Stimulated activated CD4-positive, alpha-beta T cell treated with anti-CD3 and anti-CD28 coated beads, Interleukin-4, amount 100 ng/mL, for 48 hours (primary cell): ENCODE results near the gene HNF4A.
"Not testable (repeated sequence)": the region's sequence is repeated elsewhere in the genome, so short reads cannot be mapped to it uniquely, and the experiment has no call there.

Source experiments
- DNase-seq, 2 donors: peaks; one replicate each; pipeline ENCODE4 v3.0.0-alpha.2; 2020; ENCODE audit warnings: low read depth in 2 of 2

Gene HNF4A

DNA sequence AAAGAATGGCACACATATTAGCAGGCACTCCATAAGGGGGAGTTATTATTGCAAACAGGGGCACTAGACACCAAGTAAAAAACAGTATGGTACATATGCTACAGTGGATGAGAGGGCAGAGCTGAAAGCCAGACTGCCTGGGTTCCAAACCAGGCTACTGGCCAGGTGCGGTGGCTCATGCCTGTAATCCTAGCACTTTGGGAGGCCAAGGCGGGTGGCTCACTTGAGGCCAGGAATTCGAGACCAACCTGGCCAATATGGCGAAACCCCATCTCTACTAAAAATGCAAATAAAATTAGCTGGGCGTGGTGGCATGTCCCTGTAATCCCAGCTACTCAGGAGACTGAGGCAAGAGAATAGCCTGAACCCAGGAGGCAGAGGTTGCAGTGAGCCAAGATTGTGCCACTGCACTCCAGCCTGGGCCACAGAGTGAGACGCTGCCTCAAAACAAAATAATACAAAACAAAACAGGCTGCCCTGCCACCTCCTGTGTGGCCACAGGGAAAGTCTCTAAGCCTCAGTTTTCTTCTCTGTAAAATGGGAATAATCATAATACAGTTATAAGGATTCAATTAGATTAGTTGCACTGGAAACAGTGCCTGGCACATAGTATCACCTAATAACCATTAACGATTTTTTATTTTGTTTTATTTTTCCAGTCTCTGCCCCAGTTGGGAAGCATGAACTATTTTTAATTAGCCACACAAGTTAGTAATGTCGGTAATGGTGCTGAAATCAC lies 112.7 kb downstream of the HNF4A start:
- no peak for DNase-seq

DNA sequence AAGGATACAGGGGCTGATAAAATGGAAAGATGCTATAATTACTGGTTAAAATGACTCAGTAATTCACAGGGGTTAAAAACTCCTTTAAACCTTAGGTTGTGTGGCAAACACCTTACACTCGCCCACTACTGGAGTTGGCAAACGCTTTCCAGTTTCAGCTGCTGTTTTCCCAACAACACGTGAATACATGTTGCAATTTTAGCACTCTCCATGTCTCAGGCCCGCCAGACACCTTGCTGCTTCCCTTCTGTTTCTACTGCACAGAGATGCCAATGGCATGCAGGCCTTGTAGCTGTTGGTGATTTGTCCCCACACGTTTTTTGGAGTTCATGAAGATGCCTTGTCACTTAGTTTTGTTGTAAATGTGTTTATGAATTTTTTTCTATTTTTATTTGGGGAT lies 114.8 kb downstream of the HNF4A start:
- no peak for DNase-seq

DNA sequence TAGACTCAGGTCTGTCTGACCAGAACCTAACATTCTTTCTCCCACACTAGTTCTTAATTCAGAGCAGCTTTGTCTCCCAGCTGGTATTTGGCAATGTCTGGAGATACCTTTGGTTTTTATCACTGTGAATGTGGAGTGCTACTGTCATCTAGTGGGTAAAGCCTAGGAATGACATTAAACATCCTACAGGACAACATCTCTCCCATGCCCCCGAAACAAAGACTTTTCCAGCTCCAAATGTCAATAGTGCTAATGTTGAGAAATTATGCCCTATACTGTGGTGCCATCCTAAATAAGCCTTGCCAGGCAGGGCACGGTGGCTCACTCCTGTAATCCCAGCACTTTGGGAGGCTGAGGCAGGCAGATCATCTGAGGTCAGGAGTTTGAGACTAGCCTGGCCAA lies 116.0 kb downstream of the HNF4A start:
- no peak for DNase-seq

DNA sequence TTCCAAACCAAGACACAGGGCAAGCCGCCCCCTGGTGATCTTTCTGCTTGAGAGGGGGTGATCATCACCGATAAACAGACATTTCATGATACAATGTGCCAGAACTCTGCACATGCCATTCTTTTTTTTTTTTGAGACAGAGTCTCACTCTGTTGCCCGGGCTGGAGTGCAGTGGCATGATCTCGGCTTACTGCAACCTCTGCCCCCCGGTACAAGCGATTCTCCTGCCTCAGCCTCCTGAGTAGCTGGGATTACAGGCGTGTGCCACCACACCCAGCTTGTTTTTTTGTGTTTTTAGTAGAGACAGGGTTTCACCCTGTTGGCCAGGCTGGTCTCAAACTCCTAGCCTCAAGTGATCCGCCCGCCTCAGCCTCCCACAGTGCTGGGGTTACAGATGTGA lies 116.8 kb downstream of the HNF4A start:
- DNase-seq: not testable (repeated sequence)

GRCh38 chr20:44475372-44475693 lies 119.8 kb downstream of the HNF4A start:
- DNase-seq: no peak

DNA sequence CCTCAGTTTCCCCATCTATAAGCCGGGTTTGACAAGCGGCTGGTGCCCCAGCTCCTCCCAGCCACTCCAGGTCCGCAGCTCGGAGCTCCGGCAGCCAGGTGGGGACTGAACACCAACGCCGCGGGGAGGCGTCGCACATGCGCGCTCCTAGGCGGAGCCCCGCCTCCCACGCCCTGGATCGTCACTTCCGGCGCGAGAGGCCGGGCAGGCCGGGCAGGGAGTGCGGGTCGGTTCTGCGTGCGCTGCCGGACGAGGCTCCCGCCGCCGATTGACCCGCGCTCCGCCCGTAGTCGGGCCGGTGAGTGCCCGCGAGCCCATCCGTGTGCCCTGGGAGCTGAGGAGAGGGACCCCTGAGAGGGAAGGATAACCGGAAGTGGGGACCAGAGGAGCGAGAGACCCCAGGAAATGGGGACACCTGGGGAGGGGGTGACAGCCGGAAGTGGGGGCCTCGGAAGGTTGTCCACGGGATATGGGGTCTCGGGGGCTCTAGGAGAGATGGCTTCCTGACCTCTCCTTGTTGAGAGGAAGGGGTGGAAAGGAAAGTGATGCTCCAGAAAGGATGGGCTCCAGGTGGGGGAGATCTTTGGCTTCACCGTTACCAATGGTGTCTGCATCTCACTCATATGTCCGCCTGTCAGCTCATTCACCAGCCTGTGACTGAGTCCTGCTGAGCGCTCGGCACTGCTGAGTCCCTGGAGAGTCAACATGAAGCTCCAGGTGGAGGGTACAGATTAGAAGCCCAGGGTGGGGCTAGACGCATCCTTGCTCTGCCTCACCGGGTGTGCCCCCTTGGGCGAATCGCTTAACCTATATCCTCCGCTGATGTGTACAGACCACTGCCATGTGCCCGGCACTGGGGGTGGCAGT lies 120.4 kb downstream of the HNF4A start, which contains the start of gene TTPAL:
Gene TTPAL, plus strand, starts transcription at position 181 of the 867 bp plus-strand sequence. CDS start 4,126 bp downstream, outside the sequence.
- DNase-seq: peak; percentile 87 to 89

DNA sequence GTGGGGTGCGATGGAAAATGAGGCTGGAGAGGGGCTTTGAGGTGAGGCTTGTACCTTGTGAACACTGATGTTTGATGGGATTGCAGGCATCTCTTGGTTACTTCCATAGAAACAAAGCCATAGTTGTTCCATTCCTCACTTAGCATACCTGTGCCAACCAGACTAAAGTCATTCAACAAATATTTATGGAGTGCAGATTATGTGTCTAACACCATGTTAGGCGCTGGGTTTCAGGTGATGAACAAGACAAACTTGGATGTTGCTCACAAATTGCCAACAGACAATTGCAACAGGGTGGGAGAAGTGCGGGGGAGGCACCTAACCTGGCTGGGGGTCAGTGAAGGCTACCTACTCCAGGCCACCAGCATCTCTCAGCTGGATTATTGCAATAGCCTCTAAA lies 121.7 kb downstream of the HNF4A start:
- DNase-seq: no peak

DNA sequence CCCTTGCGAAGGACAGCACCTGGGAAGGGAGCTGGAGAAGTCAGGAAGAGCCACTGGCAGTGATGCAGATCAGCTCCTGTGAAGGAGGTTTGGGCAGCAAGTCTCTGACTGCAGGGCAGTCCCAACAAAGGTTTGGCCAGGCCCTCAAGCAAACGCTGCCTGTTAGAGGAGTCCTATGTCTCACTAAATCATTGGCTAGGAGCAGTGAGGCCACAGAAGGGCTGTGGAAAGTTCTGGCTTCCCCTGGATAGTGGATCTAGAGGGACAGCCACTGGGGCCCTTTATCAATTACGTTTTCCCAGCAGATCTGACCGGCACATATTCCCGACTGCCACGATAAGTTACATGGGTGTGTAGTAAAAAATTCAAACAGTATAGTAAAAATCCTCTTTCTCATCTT lies 122.7 kb downstream of the HNF4A start:
- no peak for DNase-seq

GRCh38 chr20:44479643-44480042 lies 124.1 kb downstream of the HNF4A start:
- no peak for DNase-seq

DNA sequence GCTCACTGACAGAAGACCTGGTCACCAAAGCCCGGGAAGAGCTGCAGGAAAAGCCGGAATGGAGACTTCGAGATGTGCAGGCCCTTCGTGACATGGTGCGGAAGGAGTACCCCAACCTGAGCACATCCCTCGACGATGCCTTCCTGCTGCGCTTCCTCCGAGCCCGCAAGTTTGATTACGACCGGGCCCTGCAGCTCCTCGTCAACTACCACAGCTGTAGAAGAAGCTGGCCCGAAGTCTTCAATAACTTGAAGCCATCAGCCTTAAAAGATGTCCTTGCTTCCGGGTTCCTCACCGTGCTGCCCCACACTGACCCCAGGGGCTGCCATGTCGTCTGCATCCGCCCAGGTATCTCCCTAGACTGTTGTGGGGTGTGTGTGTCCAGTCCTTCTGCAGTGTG lies 124.6 kb downstream of the HNF4A start:
- DNase-seq: no peak

DNA sequence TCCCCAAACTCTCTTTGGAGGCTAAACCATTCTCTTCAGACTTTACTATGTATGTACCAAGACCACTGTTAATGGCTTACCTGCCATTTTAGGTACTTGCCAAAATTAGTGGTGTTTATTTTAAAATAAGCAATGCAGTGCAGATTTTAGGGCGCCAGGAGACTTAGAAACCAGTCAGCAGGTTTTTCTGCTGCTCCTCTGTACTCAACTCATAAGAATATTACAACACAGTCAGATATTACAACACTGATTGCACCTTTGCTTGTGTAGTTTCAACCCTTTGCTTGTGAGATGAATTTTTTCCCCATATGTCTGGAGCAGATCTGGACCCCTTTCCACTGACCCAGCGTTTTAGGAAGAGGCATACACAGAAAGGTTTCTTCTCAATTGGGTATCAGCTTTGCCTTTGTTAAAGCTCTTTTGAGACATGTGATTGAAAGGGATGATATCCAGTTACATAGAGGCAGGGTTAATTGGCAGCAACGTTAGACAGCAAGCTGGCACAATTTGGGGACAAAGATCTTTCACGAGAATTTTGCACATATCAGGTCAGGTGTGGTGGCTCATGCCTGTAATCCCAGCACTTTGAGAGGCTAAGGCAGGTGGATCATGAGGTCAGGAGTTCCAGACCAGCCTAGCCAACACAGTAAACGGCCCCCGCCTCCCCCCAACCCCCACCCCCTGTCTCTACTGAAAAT lies 126.4 kb downstream of the HNF4A start:
- no peak for DNase-seq

DNA sequence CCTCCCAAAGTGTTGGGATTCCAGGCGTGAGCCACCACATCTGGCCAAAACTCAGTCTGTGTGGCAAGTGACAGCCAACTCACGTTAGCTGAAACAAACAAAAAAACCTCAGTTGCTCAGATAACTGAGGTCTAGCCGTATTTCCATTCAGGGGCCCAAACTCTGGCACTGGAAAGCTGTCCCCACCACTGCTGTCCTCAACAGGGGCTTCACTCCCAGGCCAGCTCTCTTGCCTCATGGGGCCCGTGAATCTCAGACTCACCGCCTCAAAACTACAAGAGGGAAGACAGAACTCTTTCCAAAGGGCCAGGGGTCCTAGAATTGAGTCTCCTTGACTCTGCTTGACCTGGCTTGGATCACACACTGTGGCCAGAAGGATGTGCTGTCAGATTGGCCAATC lies 127.6 kb downstream of the HNF4A start:
- no peak for DNase-seq
